CD8-positive, alpha-beta memory T cell (primary cell): ENCODE data around the gene ADH6. TPM values are rescaled to one million over a fixed set of nuclear protein-coding genes. Genes with fewer than 3 reads are reported as not detected.
"Not testable (repeated sequence)": the region's sequence is repeated elsewhere in the genome, so short reads cannot be mapped to it uniquely, and the experiment has no call there.

ENCODE experiments used
- CTCF ChIA-PET: fragments of 350-600 bp; sonication (Branson Sonifier 250); formaldehyde crosslinking; loops from one replicate; lab custom pipeline; 2021; ENCODE audit warnings: antibody characterized with exemption; lab: Charles Lee
- POLR2A ChIA-PET: fragments of 350-600 bp; sonication (Branson Sonifier 250); formaldehyde crosslinking; loops from one replicate; lab custom pipeline; 2021; ENCODE audit warnings: antibody characterized with exemption; lab: Charles Lee
- DNase-seq, 5 donors: peaks; one replicate each; pipeline versions ENCODE4 v3.0.0 to v3.0.0-alpha.2; 2020 to 2022; ENCODE audit warnings: mixed read lengths in 1 of 5
- H3K27ac ChIP-seq: one replicate; pipeline ENCODE4 v1.7.0; 2013; ENCODE audit warnings: low read depth, mild to moderate bottlenecking, low read length, moderate library complexity
- H3K27me3 ChIP-seq: 2 replicates; pipeline ENCODE4 v1.7.0; 2013; ENCODE audit warnings: low read length, mild to moderate bottlenecking; ENCODE audit not compliant: insufficient read depth, poor library complexity, severe bottlenecking
- H3K36me3 ChIP-seq: 2 replicates; pipeline ENCODE4 v1.7.0; 2013; ENCODE audit warnings: mild to moderate bottlenecking, low read length, moderate library complexity; ENCODE audit not compliant: insufficient read depth
- H3K4me1 ChIP-seq: 2 replicates; pipeline ENCODE4 v1.7.0; 2013; ENCODE audit warnings: mild to moderate bottlenecking, low read length, moderate library complexity; ENCODE audit not compliant: insufficient read depth
- H3K4me3 ChIP-seq: 2 replicates; pipeline ENCODE4 v1.7.0; 2013; ENCODE audit warnings: mild to moderate bottlenecking, low read length
- H3K9me3 ChIP-seq: 2 replicates; pipeline ENCODE4 v1.7.0; 2013; ENCODE audit warnings: mild to moderate bottlenecking, low read length
- H3K27ac Mint-ChIP-seq, 8 donors: one replicate each; pipeline ENCODE4 v1.8.0; 2020 to 2021; ENCODE audit warnings: mixed read lengths in 8 of 8, mild to moderate bottlenecking in 6 of 8, inconsistent platforms in 3 of 8, moderate library complexity in 3 of 8
- H3K27me3 Mint-ChIP-seq, 2 donors: one replicate each; pipeline ENCODE4 v1.8.0; 2020 to 2021; ENCODE audit warnings: mixed read lengths in 2 of 2, mild to moderate bottlenecking in 1 of 2, moderate library complexity in 1 of 2
- H3K36me3 Mint-ChIP-seq, 3 donors: one replicate each; pipeline ENCODE4 v1.8.0; 2020 to 2021; ENCODE audit warnings: mixed read lengths in 3 of 3, inconsistent platforms in 1 of 3, mild to moderate bottlenecking in 1 of 3
- H3K4me1 Mint-ChIP-seq, 3 donors: one replicate each; pipeline ENCODE4 v1.8.0; 2020 to 2021; ENCODE audit warnings: mixed read lengths in 3 of 3, inconsistent platforms in 1 of 3, mild to moderate bottlenecking in 1 of 3
- H3K4me3 Mint-ChIP-seq, 7 donors: one replicate each; pipeline ENCODE4 v1.8.0; 2020 to 2021; ENCODE audit warnings: mixed read lengths in 7 of 7, mild to moderate bottlenecking in 6 of 7, moderate library complexity in 4 of 7, inconsistent platforms in 2 of 7
- H3K9me3 Mint-ChIP-seq, 5 donors: one replicate each; pipeline ENCODE4 v1.8.0; 2020 to 2022; ENCODE audit warnings: mixed read lengths in 5 of 5, mild to moderate bottlenecking in 3 of 5, moderate library complexity in 2 of 5, inconsistent platforms in 1 of 5
- polyA plus RNA-seq: library from polyadenylated mRNA; unstranded; fragments of 300-500 nt; fragmentation: Illumina TruSeq; gene quantifications from one replicate; pipeline ENCODE4 v1.2.3, GENCODE V29; 2021
- total RNA-seq, 2 experiments: library from RNA; stranded (reverse); gene quantifications; one replicate each; pipeline ENCODE4 v1.2.3, GENCODE V29; 2021

ADH6 gene
- total RNA-seq (not detected), polyA plus RNA-seq (not detected)

GRCh38 chr4:99219072-99219471 lies at the start of gene ADH6:
TSS of gene ADH6 (minus strand) at chr4:99219246. CDS start at chr4:99219152, 94 bp downstream.
- Mint-ChIP-seq H3K27me3 (peaks cover 1 to 8% of the 10 kb centered on the region in 2 donors), H3K4me3 (no peak within 1 kb of the TSS), H3K9me3 (peaks cover 3 to 8% (median 3%) of the 10 kb centered on the region in 5 donors), H3K27ac (no peak within 1 kb of the TSS), H3K36me3 (peaks cover 0 to 4% (median 2%) of the 10 kb centered on the region in 3 donors), H3K4me1 (no peaks in the 10 kb centered on the region)
- Histone ChIP-seq H3K27ac (no peak within 1 kb of the TSS), H3K36me3 (no peaks in the 10 kb centered on the region), H3K4me3 (no peak within 1 kb of the TSS), H3K27me3 (no peaks in the 10 kb centered on the region), H3K4me1 (no peaks in the 10 kb centered on the region), H3K9me3 (no peaks in the 10 kb centered on the region)
- POLR2A ChIA-PET: no interaction called here
- DNase-seq: no peak
- CTCF ChIA-PET: no interaction called here

- peaks cover 0 to 2% (median 0%) of the 10 kb centered on the region in 3 donors for H3K36me3 Mint-ChIP-seq
- no peaks in the 10 kb centered on the region for H3K27me3 ChIP-seq
- peaks cover 10 to 23% (median 15%) of the 10 kb centered on the region in 5 donors for H3K9me3 Mint-ChIP-seq
- H3K4me1 ChIP-seq: no peaks in the 10 kb centered on the region
- POLR2A ChIA-PET: no interaction called here
- no peak overlapping the region for H3K27ac Mint-ChIP-seq
- H3K9me3 ChIP-seq: no peaks in the 10 kb centered on the region
- no peaks in the 10 kb centered on the region for H3K36me3 ChIP-seq
- H3K4me3 Mint-ChIP-seq: no peak overlapping the region
- H3K27me3 Mint-ChIP-seq: peaks cover 1 to 14% of the 10 kb centered on the region in 2 donors
- H3K4me1 Mint-ChIP-seq: no peaks in the 10 kb centered on the region
- H3K27ac ChIP-seq: no peak overlapping the region
- CTCF ChIA-PET: no interaction called here
- H3K4me3 ChIP-seq: no peak overlapping the region
- no peak for DNase-seq
Observed at GRCh38 chr4:99264927-99265326, 45.9 kb upstream of the ADH6 start.

- no peak overlapping the region for H3K4me3 ChIP-seq
- H3K9me3 ChIP-seq: no peaks in the 10 kb centered on the region
- H3K27ac Mint-ChIP-seq: no peak overlapping the region
- peaks cover 4 to 6% of the 10 kb centered on the region in 2 donors for H3K27me3 Mint-ChIP-seq
- no peaks in the 10 kb centered on the region for H3K36me3 ChIP-seq
- no peak overlapping the region for H3K27ac ChIP-seq
- no peak for DNase-seq
- no peaks in the 10 kb centered on the region for H3K4me1 Mint-ChIP-seq
- no peaks in the 10 kb centered on the region for H3K27me3 ChIP-seq
- no peaks in the 10 kb centered on the region for H3K4me1 ChIP-seq
- CTCF ChIA-PET: no interaction called here
- H3K36me3 Mint-ChIP-seq: no peaks in the 10 kb centered on the region
- no peak overlapping the region for H3K4me3 Mint-ChIP-seq
- POLR2A ChIA-PET: no interaction called here
- peaks cover 3 to 17% (median 10%) of the 10 kb centered on the region in 5 donors for H3K9me3 Mint-ChIP-seq
Observed at GRCh38 chr4:99252746-99253145, 33.7 kb upstream of the ADH6 start.

- H3K9me3 ChIP-seq: no peaks in the 10 kb centered on the region
- no peaks in the 10 kb centered on the region for H3K27me3 ChIP-seq
- no peaks in the 10 kb centered on the region for H3K36me3 ChIP-seq
- no peak overlapping the region for H3K27ac ChIP-seq
- no peak overlapping the region for H3K27ac Mint-ChIP-seq
- H3K4me3 Mint-ChIP-seq: no peak overlapping the region
- CTCF ChIA-PET: no interaction called here
- no peaks in the 10 kb centered on the region for H3K4me1 ChIP-seq
- no peak for DNase-seq
- peaks cover 4 to 14% of the 10 kb centered on the region in 2 donors for H3K27me3 Mint-ChIP-seq
- H3K4me1 Mint-ChIP-seq: no peaks in the 10 kb centered on the region
- H3K9me3 Mint-ChIP-seq: peaks cover 8 to 34% (median 20%) of the 10 kb centered on the region in 5 donors
- no peak overlapping the region for H3K4me3 ChIP-seq
- POLR2A ChIA-PET: no interaction called here
- peaks cover 0 to 7% (median 0%) of the 10 kb centered on the region in 3 donors for H3K36me3 Mint-ChIP-seq
Observed at GRCh38 chr4:99248714-99249113, 29.7 kb upstream of the ADH6 start.

GRCh38 chr4:99235955-99236354 lies 16.9 kb upstream of the ADH6 start:
- no peak overlapping the region for H3K27ac ChIP-seq
- POLR2A ChIA-PET: no interaction called here
- no peaks in the 10 kb centered on the region for H3K4me1 ChIP-seq
- H3K4me1 Mint-ChIP-seq: no peaks in the 10 kb centered on the region
- H3K27me3 Mint-ChIP-seq: peaks cover 0 to 18% of the 10 kb centered on the region in 2 donors
- DNase-seq: no peak
- peaks cover 5 to 20% (median 12%) of the 10 kb centered on the region in 5 donors for H3K9me3 Mint-ChIP-seq
- no peak overlapping the region for H3K4me3 ChIP-seq
- H3K36me3 Mint-ChIP-seq: peaks cover 0 to 4% (median 0%) of the 10 kb centered on the region in 3 donors
- no peaks in the 10 kb centered on the region for H3K27me3 ChIP-seq
- no peaks in the 10 kb centered on the region for H3K9me3 ChIP-seq
- H3K4me3 Mint-ChIP-seq: no peak overlapping the region
- H3K36me3 ChIP-seq: no peaks in the 10 kb centered on the region
- CTCF ChIA-PET: no interaction called here
- H3K27ac Mint-ChIP-seq: no peak overlapping the region

- CTCF ChIA-PET: no interaction called here
- peaks cover 0 to 15% of the 10 kb centered on the region in 2 donors for H3K27me3 Mint-ChIP-seq
Observed at GRCh38 chr4:99234331-99235010, 15.4 kb upstream of the ADH6 start.

GRCh38 chr4:99233397-99233796 lies 14.4 kb upstream of the ADH6 start:
- DNase-seq, H3K27ac ChIP-seq, H3K27ac Mint-ChIP-seq, H3K4me3 ChIP-seq, H3K27me3 ChIP-seq, CTCF ChIA-PET, H3K4me3 Mint-ChIP-seq, POLR2A ChIA-PET, H3K36me3 ChIP-seq, H3K9me3 ChIP-seq, H3K4me1 ChIP-seq, H3K4me1 Mint-ChIP-seq, H3K36me3 Mint-ChIP-seq: not testable (repeated sequence)
- H3K27me3 Mint-ChIP-seq: peaks cover 0 to 15% of the 10 kb centered on the region in 2 donors
- H3K9me3 Mint-ChIP-seq: peaks cover 13 to 34% (median 21%) of the 10 kb centered on the region in 5 donors

More at GRCh38 chr4:99234331-99235010, 15.4 kb upstream of the ADH6 start:
- Mint-ChIP-seq H3K4me1 (no peaks in the 10 kb centered on the region), H3K4me3 (no peak overlapping the region), H3K27ac (no peak overlapping the region), H3K9me3 (peaks cover 13 to 28% (median 22%) of the 10 kb centered on the region in 5 donors), H3K36me3 (peaks cover 0 to 4% (median 0%) of the 10 kb centered on the region in 3 donors)
- Histone ChIP-seq H3K36me3 (no peaks in the 10 kb centered on the region), H3K4me3 (no peak overlapping the region), H3K4me1 (no peaks in the 10 kb centered on the region), H3K27ac (no peak overlapping the region), H3K9me3 (no peaks in the 10 kb centered on the region), H3K27me3 (no peaks in the 10 kb centered on the region)
- DNase-seq: no peak
- POLR2A ChIA-PET: no interaction called here

- H3K4me1 Mint-ChIP-seq, H3K27me3 Mint-ChIP-seq, H3K4me3 Mint-ChIP-seq, DNase-seq, H3K27ac Mint-ChIP-seq, H3K9me3 ChIP-seq, CTCF ChIA-PET, H3K27ac ChIP-seq, POLR2A ChIA-PET, H3K27me3 ChIP-seq, H3K4me3 ChIP-seq, H3K4me1 ChIP-seq, H3K36me3 ChIP-seq: not testable (repeated sequence)
- H3K9me3 Mint-ChIP-seq: peaks cover 21 to 51% (median 29%) of the 10 kb centered on the region in 5 donors
- peaks cover 0 to 11% (median 0%) of the 10 kb centered on the region in 3 donors for H3K36me3 Mint-ChIP-seq
Observed at GRCh38 chr4:99228706-99229105, 9.7 kb upstream of the ADH6 start.
